Natural killer cell treated with Interleukin-12 subunit alpha and Interleukin-12 subunit beta and Interleukin-15 and Interleukin-18, amount 100 ng/mL, for 72 hours (primary cell): ENCODE data around the gene PIK3AP1. TPM values are rescaled to one million over a fixed set of nuclear protein-coding genes. Genes with fewer than 3 reads are reported as not detected.
A peak's percentile ranks its signal among the peaks of the same experiment; 100 is the strongest.
"Not testable (repeated sequence)": the region's sequence is repeated elsewhere in the genome, so short reads cannot be mapped to it uniquely, and the experiment has no call there.

ENCODE experiments used
- ATAC-seq, 2 donors: fragments of 150-1000 bp; cut with Tn5 transposase in 1 of 2; sonication (Bioruptor Pico), chemical (Tn5 transposase) in 1 of 2; 2 replicates each; pipeline ENCODE4 v1.10.0; 2021
- DNase-seq: peaks from one replicate; pipeline ENCODE4 v3.0.0; 2022; ENCODE audit warnings: low spot score
- H3K27ac Mint-ChIP-seq, 2 donors: 1 replicate in 1 of 2; 2 replicates in 1 of 2; pipeline ENCODE4 v1.8.0; 2022; ENCODE audit warnings: mixed read lengths in 2 of 2, mild to moderate bottlenecking in 1 of 2, moderate library complexity in 1 of 2
- H3K27me3 Mint-ChIP-seq, 2 donors: 1 replicate in 1 of 2; 2 replicates in 1 of 2; pipeline ENCODE4 v1.8.0; 2022; ENCODE audit warnings: mixed read lengths in 2 of 2
- H3K36me3 Mint-ChIP-seq: one replicate; pipeline ENCODE4 v1.8.0; 2022; ENCODE audit warnings: mixed read lengths
- H3K4me1 Mint-ChIP-seq, 2 donors: 1 replicate in 1 of 2; 2 replicates in 1 of 2; pipeline ENCODE4 v1.8.0; 2022; ENCODE audit warnings: low read depth in 2 of 2, mixed read lengths in 2 of 2, mild to moderate bottlenecking in 1 of 2
- H3K4me3 Mint-ChIP-seq: one replicate; pipeline ENCODE4 v1.8.0; 2022; ENCODE audit warnings: mixed read lengths
- H3K9me3 Mint-ChIP-seq: 2 replicates; pipeline ENCODE4 v1.8.0; 2022; ENCODE audit warnings: mixed read lengths
- total RNA-seq, 2 donors: library from RNA; stranded (reverse); gene quantifications; one replicate each; pipeline ENCODE4 v1.2.3, GENCODE V29; 2022

PIK3AP1 gene
- total RNA-seq, 2 donors from 2014 or later, result 147 to 383 TPM

GRCh38 chr10:96568402-96568801 is 151.9 kb downstream of the PIK3AP1 start:
- no peak for DNase-seq
- Mint-ChIP-seq H3K4me1 (peaks cover 41 to 49% of the 10 kb centered on the region in 2 donors), H3K9me3 (no peaks in the 10 kb centered on the region), H3K36me3 (no peaks in the 10 kb centered on the region), H3K4me3 (no peak overlapping the region), H3K27me3 (no peaks in the 10 kb centered on the region), H3K27ac (no peak overlapping the region)
- ATAC-seq, result no peak

GRCh38 chr10:96565774-96566173 is 154.5 kb downstream of the PIK3AP1 start:
- H3K4me3 Mint-ChIP-seq, result no peak overlapping the region

GRCh38 chr10:96560966-96561887 is 159.1 kb downstream of the PIK3AP1 start:
- H3K4me1 Mint-ChIP-seq, result peaks cover 5 to 10% of the 10 kb centered on the region in 2 donors
- no peaks in the 10 kb centered on the region for H3K27me3 Mint-ChIP-seq
- ATAC-seq, result no peak
- H3K4me3 Mint-ChIP-seq, result no peak overlapping the region
- H3K9me3 Mint-ChIP-seq, result no peaks in the 10 kb centered on the region
- no peak overlapping the region for H3K27ac Mint-ChIP-seq
- DNase-seq, result no peak
- H3K36me3 Mint-ChIP-seq, result peaks cover 14% of the 10 kb centered on the region

More at GRCh38 chr10:96565774-96566173, 154.5 kb downstream of the PIK3AP1 start:
- no peak for DNase-seq
- ATAC-seq, result no peak
- Mint-ChIP-seq H3K27me3 (no peaks in the 10 kb centered on the region), H3K36me3 (peaks cover under 1% of the 10 kb centered on the region), H3K27ac (peak overlapping the region in 1 of 2 donors; percentile 14), H3K4me1 (peaks cover 33 to 37% of the 10 kb centered on the region in 2 donors), H3K9me3 (no peaks in the 10 kb centered on the region)

GRCh38 chr10:96560489-96560888 is 159.8 kb downstream of the PIK3AP1 start:
- no peaks in the 10 kb centered on the region for H3K9me3 Mint-ChIP-seq
- H3K4me3 Mint-ChIP-seq, result no peak overlapping the region
- peaks cover 14% of the 10 kb centered on the region for H3K36me3 Mint-ChIP-seq
- no peak for DNase-seq
- peaks cover 0 to 6% of the 10 kb centered on the region in 2 donors for H3K4me1 Mint-ChIP-seq
- no peaks in the 10 kb centered on the region for H3K27me3 Mint-ChIP-seq
- no peak for ATAC-seq
- H3K27ac Mint-ChIP-seq, result no peak overlapping the region

- ATAC-seq (no peak), DNase-seq (no peak)
- Mint-ChIP-seq H3K27me3 (no peaks in the 10 kb centered on the region), H3K9me3 (no peaks in the 10 kb centered on the region), H3K4me3 (no peak overlapping the region), H3K4me1 (no peaks in the 10 kb centered on the region), H3K27ac (no peak overlapping the region), H3K36me3 (peaks cover 14% of the 10 kb centered on the region)
Observed at GRCh38 chr10:96556003-96556402, 164.3 kb downstream of the PIK3AP1 start.

- DNase-seq, result no peak
- no peak overlapping the region for H3K4me3 Mint-ChIP-seq
- no peaks in the 10 kb centered on the region for H3K4me1 Mint-ChIP-seq
- H3K27me3 Mint-ChIP-seq, result no peaks in the 10 kb centered on the region
- H3K27ac Mint-ChIP-seq, result no peak overlapping the region
- ATAC-seq, result no peak
- no peaks in the 10 kb centered on the region for H3K9me3 Mint-ChIP-seq
- peaks cover 10% of the 10 kb centered on the region for H3K36me3 Mint-ChIP-seq
Observed at GRCh38 chr10:96555330-96555729, 165.0 kb downstream of the PIK3AP1 start.

GRCh38 chr10:96548589-96548988 is 171.7 kb downstream of the PIK3AP1 start:
- H3K4me3 Mint-ChIP-seq, result no peak overlapping the region
- H3K27me3 Mint-ChIP-seq, result no peaks in the 10 kb centered on the region
- no peaks in the 10 kb centered on the region for H3K9me3 Mint-ChIP-seq
- ATAC-seq (no peak), DNase-seq (no peak)
- H3K4me1 Mint-ChIP-seq, result peaks cover 0 to 6% of the 10 kb centered on the region in 2 donors
- H3K27ac Mint-ChIP-seq, result peak overlapping the region in 1 of 2 donors; percentile 4
- H3K36me3 Mint-ChIP-seq, result peaks cover 11% of the 10 kb centered on the region

- ATAC-seq, H3K9me3 Mint-ChIP-seq, H3K4me1 Mint-ChIP-seq, H3K27me3 Mint-ChIP-seq, H3K4me3 Mint-ChIP-seq, DNase-seq: not testable (repeated sequence)
- Mint-ChIP-seq H3K36me3 (peaks cover 19% of the 10 kb centered on the region), H3K27ac (peak overlapping the region; percentile 6 to 8)
Observed at GRCh38 chr10:96545558-96545957, 174.8 kb downstream of the PIK3AP1 start.

Other genes starting within 250 kb of the PIK3AP1 start
- 1 to 10 TPM in 1 of 2 donors, under 1 TPM in 1; 0.57 to 2.8 TPM for gene TLL2, start 206.6 kb downstream of the PIK3AP1 start, total RNA-seq
- gene TM9SF3, start 133.5 kb downstream of the PIK3AP1 start, total RNA-seq, result 100 to 1,000 TPM in 1 of 2 donors, 10 to 100 TPM in 1; 73.0 to 104 TPM
- gene LCOR, start 111.8 kb upstream of the PIK3AP1 start, total RNA-seq, result 10 to 100 TPM; 58.7 to 70.2 TPM